A204.1 (cell line): ENCODE data around the gene DTX3L.
A peak's percentile ranks its signal among the peaks of the same experiment; 100 is the strongest.

ENCODE experiments used
- FAIRE-seq: peaks from 2 replicates; lab custom pipeline; 2012; peaks lifted over from hg19 to GRCh38; lab: Jason Lieb, UNC

DTX3L gene

GRCh38 chr3:122564155-122564912 lies at the start of gene DTX3L, which contains the start of gene PARP9:
DTX3L (plus strand) TSS chr3:122564338; CDS start chr3:122564427, 89 bp downstream.
PARP9 (minus strand) TSS chr3:122564300; CDS start chr3:122559620, 4,680 bp downstream.
- no peak for FAIRE-seq

DNA sequence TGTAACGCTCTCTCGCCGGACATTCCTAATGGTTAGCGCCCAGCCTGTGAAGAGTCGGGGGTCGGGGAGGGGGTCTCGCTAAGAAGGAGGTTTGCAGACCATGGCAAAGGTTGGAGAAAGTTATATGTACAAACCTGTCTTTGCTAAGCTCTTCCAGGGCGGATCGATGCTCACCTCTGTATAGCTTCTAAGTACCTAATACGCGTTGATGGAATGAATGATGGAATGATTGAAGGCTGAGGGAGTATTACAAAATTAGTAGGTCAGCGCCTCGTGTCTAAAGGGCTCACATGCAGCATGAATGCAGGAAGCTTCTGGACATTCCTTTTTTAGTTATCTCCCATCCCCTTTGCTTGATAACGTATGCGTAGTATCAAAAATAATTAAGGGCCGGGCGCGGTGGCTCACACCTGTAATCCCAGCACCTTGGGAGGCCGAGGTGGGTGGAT lies 49.1 kb upstream of the DTX3L start:
- no peak for FAIRE-seq

DNA sequence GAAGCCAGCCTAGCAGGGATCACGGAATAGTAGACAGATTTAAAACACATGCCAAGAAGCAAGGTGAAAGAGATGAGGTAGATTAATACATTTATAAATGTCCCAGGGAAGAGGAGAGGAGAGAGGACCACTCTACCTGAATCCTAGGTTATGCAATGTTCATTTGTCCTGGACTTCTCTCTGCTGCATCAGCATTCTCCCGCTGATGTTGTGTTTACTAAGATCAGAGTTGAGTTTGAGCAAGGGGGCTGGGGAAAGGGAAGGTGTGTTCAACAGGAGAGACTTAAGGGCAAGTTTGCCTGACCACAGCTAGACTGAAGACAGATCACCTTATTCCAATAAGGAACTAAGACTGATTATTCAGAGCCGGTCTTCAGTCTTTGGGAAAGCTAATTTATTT lies 48.3 kb upstream of the DTX3L start:
- FAIRE-seq, result no peak

GRCh38 chr3:122516846-122517360 lies 47.2 kb upstream of the DTX3L start:
- no peak for FAIRE-seq

GRCh38 chr3:122519693-122520092 lies 44.4 kb upstream of the DTX3L start:
- FAIRE-seq, result no peak

DNA sequence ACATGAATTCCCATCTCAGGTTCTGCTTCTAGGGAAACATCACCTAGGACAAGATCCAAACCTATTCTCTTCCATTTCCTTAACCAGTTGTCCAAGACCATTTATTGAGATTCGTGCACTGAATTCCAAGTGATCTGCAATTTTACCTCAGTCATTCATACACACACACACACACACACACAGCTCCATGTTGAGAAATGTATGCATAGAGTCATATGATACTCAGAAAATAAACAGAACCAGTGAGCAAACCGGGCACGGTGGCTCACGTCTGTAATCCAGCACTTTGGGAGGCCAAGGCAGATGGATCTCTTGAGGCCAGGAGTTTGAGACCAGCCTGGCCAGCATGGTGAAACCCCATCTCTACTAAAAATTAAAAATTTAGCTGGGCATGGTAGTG lies 43.3 kb upstream of the DTX3L start:
- no peak for FAIRE-seq

GRCh38 chr3:122523317-122523716 lies 40.8 kb upstream of the DTX3L start:
- FAIRE-seq, result no peak

DNA sequence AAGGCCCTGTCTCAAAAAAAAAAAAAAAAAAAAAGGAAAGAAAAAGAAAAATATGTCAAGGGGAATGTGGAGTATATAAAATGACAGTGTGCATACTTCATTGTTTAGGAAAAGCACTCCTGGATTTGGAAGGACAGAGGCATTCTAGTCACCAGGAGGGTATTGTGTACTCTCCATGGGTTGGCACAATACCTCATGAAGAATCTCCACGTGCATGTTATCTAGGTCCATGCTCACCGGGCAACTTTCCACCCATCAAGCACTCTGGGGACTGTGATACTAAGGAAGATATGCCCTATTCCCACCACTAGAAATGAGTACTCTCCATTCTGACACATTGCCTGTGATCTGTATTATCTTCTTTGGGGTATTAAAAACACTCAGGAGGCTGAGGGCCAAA lies 34.0 kb upstream of the DTX3L start:
- FAIRE-seq, result no peak

DNA sequence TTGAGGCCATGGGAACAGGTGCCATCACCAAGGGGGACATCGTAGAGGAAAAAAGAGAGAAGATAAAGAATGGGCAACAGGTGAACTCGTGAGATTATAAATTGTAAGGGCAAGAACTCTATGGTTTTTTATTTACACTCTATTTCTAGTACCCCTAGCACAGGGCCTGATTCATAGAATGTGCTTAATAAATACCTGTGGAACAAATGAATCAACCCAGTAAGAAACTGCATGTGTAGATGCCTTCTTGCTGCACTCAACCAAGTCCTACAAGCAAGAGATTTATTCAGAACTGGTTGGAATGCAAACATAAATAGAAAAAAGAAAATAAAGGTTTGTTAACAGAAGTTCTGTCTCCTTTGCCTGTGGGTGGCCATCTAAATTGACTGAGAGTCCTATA lies 30.7 kb upstream of the DTX3L start:
- no peak for FAIRE-seq

GRCh38 chr3:122533931-122534334 lies 30.2 kb upstream of the DTX3L start:
- FAIRE-seq, result no peak

GRCh38 chr3:122535964-122536631 lies 28.0 kb upstream of the DTX3L start:
- FAIRE-seq, result no peak

DNA sequence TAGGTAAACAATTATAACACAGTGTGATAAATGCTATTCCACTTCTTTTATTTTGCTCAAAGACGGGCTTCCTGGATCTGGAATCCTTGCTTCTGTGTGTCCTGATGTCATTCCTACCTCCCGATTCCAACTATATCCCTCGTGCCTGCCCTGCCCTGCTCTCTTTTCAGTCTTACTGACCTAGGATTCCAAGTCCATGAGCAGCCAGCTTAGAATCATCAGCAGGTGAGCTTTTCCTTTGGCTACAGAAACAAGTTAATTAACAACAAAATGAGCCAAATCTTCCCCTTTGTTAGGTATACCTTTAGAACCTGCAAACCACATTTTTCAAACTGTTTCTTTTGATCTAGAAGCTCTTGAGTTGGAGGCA lies 27.5 kb upstream of the DTX3L start:
- no peak for FAIRE-seq

DNA sequence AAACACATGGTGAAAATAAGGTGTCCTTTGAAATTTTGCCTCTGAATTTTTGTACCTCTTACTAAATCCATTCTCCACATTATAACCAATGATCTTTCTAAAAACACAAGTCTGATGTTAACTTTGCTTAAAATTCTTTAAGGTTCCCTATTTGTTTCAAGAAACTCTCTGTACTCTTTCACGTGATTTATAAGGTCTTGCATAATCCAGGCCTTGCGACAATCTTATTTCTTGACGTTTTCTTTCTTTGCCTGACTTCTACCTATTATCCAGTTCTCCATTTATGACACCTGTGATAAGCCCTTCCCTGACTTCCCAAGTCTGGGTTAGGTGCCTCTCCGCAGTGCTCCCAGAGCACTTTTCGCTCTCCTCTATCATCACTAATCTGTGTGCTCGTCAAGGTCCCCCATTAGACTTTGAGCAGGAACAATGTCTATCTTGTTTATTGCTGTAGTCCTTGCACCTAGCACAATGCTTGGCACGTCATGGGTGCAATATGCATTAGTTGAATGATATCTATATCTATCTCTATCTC lies 25.1 kb upstream of the DTX3L start:
- no peak for FAIRE-seq

- no peak for FAIRE-seq
Measured at GRCh38 chr3:122546151-122546550, 18.0 kb upstream of the DTX3L start.

DNA sequence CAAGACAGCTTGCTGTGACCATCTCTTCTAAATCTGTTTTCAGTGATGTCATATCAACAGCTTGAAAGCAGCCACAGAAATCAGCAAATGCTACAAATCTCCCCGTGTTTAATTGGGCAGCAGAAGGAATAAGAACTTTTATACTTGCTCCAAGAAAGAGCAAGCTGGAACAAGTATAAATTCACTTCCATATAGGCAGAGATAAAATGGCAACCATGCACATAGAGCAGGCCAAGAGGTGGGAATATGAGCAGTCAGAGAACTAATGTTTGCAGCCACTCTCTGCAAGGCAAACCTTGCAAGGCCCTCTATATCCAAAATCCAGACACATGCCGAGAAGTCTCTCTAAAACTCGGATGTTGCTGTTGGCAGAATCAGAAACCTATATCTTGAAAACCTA lies 16.1 kb upstream of the DTX3L start:
- no peak for FAIRE-seq

GRCh38 chr3:122548619-122549018 lies 15.5 kb upstream of the DTX3L start:
- no peak for FAIRE-seq

DNA sequence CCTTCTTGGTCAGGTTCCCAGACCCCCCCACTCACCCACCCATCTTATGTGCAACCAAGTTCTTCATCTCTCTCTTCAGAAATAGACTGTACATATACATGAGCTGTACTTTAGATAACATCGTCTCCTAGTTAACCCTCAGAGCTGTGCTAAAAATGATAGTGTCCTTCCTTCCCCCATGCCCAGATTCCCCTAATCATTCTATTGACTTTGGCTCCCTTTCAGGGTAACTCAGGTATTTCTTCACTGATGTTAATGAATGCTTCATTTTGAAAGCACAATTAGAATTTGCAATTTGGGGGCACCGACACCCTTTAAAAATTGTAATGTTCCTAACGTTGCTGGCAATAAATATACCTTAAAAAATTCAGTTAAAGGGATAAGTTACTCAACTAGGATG lies 11.0 kb upstream of the DTX3L start:
- no peak for FAIRE-seq

- FAIRE-seq, result no peak
Measured at GRCh38 chr3:122555275-122556071, 8.7 kb upstream of the DTX3L start.

DNA sequence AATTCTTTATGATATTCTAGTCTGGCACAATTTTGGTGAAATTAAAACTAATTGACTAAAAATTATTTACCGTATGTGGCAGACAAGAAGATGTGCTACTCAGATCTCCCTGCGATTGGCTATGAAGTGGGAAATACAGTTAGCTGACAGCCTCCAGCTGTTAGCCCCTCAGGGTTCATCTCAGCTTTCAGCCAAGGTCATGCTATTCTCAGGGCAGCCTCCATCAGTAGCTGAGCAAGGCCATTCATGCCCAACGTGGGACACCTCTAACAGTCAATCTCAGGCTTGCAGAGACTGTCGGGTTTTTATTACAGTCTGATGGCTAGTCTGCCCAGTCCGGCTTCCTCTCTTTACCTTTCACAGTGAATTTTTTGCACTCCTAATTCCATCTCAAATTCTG lies 6.8 kb upstream of the DTX3L start:
- FAIRE-seq, result no peak

- FAIRE-seq, result no peak
Measured at GRCh38 chr3:122558605-122559004, 5.5 kb upstream of the DTX3L start.

DNA sequence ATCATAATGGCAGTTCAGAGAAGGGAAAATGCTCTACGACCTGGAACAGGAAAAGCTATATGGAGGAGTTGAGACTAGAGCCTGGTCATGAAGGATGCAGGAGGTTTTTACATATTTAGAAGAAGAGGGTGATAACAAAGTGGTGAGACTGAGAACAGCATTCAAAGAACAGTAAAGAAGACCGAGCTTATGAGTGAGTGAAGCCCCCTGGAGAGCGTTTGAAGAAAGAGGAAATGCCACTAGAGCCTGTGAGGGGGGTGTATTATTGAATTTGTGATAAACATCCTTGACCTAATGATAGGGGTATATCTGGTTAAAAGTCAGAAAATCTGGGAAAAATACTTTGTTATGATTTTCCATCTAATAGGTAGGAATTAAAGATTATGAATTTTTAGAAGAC lies 4.2 kb upstream of the DTX3L start:
- FAIRE-seq, result no peak

- peak; percentile 67 for FAIRE-seq
Measured at GRCh38 chr3:122560680-122561079, 3.5 kb upstream of the DTX3L start.
